ENCODE measurements around the gene REPIN1.

The REPIN1 gene

DNA sequence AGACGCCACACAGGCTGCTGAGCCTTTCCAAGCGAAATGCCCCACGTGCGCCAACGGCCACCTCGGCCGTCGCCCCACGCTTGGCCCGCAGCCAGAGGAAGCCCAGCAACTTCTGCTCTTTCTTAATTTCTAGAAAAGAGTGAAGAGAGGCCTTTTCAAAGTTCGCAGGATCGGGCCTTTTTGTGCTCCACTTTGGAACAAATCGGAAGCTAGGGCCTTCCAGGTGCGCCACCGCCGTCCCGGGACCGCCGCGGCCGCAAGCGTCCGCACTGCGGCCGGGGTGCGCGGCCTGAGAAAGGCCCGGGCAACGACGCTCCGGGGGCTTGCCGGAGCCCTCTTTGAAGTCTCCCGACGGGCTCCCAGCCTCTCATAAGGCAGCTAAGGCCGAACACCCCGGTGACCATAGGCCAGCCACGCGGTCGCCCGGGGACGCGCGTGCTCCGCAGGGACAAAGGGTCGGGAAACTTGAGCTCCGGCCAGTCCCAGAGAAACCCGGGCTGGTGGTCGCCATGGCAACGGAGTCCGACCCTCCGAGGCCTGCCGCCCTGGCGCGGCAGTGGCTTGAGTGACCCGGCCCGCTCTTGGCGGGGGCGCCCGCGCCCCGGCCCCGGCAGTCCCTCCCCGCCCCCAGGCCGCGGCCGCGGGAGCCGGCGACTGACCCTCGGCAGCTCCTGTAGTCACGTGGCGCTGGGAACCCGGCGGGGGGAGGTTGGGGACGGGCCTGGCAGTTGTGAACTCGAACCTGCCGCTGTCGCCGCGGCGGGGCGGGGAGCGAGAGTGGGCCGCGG, at the start of gene REPIN1:
TSS of gene REPIN1 (plus strand) at position 727 of the 788 bp plus-strand sequence. CDS start 890 bp downstream, outside the sequence.
- DNase-seq (ENCODE audit: low read depth in 2 of 2): peak; percentile 68 to 81

DNA sequence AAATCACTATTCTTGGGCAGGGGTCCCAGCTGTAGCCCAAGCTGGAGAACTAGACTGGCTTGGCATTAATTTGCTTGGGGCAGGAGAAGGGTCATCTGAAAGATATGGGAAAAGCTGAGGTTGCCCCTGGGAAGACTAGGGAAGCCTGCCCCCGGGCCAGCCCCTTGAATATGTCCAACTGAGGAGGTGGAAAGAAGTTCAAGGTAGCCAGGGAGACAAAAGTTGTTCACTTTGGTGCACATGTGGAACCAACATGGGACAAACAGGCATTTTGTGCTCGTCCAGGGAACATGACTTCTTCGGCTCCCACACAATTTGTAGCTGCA, 46.9 kb upstream of the REPIN1 start:
- no peak for DNase-seq (ENCODE audit: low read depth in 2 of 2)

DNA sequence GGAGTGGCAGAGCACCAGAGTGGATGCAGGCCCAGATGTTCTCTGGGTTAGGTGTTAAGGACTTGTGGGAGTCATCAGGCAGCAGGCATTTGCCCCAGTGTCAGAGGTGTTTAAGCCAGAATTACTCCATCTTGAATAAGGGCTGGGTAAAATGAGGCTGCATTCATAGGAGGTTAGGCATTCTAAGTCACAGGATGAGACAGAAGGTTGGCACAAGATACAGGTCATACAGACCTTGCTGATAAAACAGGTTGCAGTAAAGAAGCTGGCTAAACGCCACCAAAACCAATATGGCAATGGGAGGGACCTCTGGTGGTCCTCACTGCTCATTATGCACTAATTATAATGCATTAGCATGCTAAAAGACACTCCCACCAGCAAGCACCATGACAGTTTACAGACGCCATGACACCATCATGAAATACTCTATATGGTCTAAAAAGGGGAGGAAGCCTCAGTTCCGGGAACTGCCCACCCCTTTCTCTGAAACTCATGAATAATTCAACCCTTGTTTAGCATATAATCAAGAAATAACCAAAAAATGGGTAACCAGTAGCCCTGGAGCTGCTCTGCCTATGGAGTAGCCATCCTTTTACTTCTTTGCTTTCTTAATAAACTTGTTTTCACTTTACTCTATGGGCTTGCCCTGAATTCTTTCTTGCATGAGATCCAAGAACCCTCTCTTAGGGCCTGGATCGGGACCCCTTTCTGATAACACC, 46.3 kb upstream of the REPIN1 start:
- peak; percentile 27 to 56 for DNase-seq (ENCODE audit: low read depth in 2 of 2)

DNA sequence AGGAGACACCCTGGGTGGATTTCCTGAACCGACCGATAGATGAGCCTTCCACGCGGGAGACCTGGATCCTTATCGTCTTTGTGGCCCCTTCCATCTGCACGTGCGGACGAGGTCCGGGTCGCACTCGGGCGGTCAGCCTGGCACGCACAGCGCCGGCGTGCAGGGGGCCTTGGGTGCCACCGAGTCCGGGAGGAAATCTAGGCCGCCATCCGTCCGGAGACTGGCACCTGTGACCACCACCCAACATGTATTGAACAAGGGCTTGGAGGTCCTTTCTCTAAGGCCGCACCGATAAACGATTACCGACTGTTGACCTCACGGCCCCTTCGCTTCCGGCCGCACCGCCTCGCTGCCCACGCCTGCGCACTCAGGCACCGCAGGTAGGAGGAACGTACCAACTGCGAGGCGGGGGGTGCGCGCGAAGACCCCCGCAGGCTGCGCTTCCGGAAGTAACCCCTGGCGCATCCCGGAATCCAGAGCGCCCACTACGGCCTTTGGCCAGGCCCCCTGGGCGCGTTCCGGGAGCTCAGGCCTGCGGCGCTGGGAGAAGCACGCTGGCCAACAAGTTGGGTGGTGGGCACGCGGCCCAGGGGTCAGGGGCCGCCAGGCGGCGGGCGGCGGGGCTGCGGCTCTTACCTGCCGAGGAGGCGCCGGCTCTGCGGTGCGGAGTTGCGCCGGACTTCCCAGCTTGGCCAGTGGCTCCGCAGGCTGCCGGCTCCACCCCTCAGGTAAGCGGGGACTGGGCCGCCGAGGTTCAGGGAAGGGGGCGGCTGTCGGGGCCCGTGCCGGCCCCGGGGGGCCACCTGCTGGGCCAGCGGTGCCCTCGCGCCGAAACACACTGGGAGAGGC, 45.6 kb upstream of the REPIN1 start, which contains the start of the genes ACTR3C and LRRC61:
TSS of gene ACTR3C (minus strand) at position 713 of the 849 bp plus-strand sequence. CDS start 28,249 bp downstream, outside the sequence.
TSS of gene LRRC61 (plus strand) at position 523 of the 849 bp plus-strand sequence. CDS start 13,507 bp downstream, outside the sequence.
- peak; percentile 33 to 63 for DNase-seq (ENCODE audit: low read depth in 2 of 2)

DNA sequence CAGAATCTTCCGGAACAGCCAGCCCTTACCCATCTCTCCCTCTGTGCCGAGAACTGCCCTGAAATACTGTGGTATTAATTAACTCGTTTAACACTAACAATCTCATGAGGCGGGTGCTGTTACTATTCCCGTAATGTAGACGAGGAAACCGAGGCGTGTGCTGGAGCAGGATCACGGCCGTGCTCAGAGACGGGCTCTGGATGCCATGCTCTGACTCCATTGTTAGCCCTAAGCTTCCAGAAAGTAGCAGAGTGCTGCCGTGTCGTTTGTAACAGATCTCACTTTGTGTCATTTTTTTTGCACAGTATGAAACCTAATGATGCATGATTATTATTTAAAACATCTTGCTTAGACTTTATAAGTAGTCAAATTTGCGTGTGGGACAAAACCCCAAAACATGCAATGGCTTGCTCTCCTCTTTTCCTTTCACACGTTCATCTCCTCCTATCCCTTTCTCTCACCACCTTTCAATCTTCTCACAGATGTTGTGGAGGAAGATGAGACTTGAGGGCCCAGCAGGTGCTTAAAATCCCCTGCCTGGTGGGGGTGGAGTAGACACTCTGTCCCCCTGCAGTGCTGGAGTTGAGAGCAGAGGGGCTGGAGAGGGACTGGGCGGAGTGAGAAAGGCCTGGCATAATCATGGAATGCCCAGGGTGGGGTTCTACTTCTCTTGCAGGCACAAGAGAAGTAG, 44.8 kb upstream of the REPIN1 start:
- DNase-seq (ENCODE audit: low read depth in 2 of 2): no peak

DNA sequence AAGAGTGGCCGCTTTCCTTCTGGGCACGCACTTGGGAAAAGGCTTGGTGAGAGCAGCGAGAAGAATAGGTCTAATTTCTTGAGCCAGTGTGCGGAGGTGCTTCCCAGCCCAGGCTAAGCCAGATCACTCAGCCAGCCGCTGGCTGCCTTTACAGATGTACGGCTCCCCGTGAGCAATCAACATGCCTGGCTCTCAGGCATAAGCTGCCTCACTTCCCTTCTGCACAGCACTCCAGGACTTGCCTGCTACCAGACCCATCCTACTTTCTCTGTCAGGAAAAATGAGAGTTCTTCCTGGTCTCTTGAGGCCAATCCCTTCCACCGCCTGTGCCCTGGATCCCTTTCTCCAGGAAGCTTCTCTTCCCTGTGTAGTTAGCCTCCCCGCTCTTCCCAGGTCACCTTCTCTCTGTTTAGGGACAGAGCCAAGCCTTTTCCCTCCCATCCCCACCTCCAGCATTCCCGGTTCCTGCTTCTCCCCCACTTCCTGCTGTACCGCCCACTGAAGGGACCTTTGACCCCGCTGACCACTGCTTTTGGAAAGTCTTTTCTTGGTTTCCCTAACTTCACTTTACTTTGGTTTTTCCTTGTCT, 44.2 kb upstream of the REPIN1 start:
- DNase-seq (ENCODE audit: low read depth in 2 of 2): no peak

DNA sequence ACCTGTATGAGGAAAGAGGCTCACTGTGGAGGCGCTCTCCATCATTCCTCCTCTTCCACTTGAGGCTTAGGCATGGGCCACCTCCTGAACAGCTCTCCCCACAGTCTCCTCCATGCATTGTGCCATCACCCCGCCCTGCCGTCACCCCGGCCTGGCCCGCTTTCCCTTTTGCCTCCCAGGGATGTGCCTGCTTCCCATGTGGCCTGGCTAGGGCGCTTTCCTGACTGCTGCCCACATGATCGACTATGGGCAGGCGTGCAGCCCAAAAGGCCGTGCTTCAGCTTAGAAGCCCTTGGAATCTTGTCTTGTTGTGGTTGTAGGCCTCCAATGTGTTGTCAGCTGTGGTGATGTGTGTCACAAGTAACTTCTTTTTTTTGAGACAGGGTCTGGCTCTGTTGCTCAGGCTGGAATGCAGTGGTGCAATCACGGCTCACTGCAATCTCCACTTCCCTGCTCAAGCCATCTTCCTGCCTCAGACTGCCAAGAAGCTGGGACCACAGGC, 43.5 kb upstream of the REPIN1 start:
- DNase-seq (ENCODE audit: low read depth in 2 of 2): no peak

DNA sequence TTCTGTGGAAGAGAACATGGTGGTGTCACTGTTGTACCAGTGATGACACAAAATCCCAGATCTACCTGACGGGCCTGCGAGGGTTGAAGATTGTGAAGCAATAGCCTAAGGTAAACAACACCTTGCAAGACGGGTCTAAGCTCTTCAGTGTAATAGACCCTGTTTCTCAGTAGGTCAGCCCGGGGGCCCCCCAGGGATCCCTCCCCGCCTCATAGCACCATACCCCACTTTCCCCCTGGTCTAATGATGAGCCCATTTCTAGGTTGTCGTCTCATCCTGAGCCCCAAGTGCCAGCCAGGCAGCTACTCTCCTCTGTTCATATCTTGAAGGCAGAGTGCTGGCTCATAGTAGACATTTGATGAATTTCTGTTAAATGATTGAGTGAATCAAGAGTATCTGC, 42.7 kb upstream of the REPIN1 start:
- no peak for DNase-seq (ENCODE audit: low read depth in 2 of 2)

DNA sequence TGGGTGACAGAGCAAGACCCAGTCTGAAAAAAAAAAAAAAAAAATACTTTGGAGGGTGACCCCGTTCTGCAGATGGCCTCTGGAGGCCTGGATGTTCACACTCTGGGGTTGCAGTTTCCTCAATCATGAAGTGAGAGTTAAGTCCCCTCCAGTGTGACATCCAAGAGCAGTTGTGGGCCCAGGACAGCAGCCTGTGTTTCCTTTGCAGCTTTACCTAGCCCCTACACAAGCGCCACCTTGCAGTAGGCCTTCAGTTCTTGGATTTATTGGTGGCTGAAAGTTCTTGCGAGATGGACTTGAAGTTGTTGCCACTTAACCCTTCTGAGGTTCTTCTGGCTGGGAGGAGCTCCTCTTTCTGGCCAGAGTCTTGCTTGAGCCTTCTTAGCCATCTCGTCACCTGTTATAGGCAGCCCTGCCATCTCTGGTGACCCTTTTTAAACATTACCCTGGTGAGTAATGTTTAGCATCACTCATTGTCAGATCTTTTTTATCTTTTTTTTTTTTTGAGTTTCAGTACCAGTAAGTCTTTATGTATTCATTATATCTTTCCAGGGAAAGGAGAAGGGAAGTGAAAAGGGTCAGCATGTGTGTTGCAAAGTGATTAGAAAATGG, 41.9 kb upstream of the REPIN1 start:
- no peak for DNase-seq (ENCODE audit: low read depth in 2 of 2)

DNA sequence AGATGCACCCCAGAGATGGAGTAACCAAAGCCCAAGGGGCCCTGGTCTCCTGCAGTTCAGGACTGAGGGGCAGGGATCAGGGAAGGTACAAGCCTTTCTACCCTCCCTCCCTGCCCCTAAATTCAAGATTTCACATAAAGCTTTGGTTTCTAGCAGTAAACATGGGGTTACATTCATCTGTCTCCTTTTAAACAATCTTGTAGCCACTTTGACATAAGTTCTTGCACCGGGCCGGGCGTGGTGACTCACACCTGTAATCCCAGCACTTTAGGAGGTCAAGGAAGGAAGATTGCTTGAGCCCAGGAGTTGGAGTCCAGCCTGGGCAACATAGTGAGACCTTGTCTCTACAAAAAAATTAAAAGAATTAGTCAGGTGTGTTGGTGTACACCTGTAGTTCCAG, 41.3 kb upstream of the REPIN1 start:
- DNase-seq (ENCODE audit: low read depth in 2 of 2): no peak

DNA sequence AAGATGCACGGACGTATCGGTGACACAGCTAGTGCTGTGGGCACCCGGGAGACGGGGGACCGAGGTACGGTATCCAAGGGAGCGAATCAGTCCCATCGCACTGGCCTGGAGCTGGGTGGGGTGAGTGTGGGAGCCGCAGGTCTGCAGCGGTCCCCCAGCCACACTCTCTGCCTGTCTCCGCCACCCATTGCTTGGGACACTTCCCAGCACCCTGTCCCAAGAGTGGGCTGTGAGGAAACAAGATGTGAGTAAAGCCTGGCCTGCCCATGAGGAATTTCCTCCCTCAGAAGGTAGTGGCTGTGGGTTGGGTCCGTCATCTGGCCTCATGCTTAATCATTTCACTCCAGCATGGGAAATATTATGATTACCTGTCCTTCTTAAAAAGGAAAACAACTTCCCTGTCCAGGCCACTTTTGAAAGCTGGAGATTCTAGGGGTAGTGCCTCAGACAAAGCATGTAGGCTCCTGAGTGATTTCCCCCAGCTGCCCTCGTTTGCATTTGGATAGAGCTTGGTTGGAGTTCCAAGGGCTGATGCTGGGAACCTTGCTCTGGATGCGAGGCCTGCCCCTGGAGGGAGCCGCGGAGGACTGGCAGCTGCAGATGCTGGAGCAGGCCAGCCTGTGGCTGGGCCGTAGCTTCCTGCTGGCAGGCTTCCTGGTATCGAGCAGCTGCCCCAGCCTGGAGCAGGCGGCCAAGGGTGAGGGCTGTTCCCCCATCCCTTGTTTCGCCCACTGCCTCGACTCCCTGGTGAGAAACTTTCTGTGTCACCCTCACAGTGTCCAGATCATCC, 39.1 kb upstream of the REPIN1 start:
- DNase-seq (ENCODE audit: low read depth in 2 of 2): no peak

DNA sequence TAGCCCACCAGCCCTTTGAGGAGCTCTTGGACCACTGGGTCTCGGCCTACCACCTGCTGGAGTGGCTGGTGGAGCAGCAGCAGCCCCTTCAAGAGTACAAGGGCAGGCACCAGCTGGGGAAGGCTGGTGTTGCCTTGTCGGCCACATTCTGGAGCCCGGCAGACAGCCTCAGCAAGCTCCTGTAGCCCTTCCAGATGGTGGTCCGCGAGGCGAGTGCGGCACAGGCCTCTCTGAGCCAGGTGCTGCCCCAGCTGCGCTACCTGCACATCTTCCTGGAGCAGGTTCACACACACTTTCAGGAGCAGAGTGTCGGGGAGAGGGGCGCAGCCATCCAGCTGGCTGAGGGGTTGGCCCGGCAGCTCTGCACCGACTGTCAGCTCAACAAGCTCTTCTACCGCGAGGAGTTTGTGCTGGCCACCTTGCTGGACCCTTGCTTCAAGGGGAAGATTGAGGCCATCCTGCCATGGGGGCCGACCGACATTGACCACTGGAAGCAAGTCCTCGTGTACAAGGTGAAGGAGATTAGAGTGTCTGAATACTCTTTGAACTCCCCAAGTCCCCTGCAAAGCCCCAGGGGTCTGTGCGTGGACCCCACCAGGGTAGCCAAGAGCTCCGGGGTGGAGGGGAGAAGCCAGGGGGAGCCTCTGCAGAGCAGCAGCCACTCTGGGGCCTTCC, 38.3 kb upstream of the REPIN1 start:
- DNase-seq (ENCODE audit: low read depth in 2 of 2): no peak

DNA sequence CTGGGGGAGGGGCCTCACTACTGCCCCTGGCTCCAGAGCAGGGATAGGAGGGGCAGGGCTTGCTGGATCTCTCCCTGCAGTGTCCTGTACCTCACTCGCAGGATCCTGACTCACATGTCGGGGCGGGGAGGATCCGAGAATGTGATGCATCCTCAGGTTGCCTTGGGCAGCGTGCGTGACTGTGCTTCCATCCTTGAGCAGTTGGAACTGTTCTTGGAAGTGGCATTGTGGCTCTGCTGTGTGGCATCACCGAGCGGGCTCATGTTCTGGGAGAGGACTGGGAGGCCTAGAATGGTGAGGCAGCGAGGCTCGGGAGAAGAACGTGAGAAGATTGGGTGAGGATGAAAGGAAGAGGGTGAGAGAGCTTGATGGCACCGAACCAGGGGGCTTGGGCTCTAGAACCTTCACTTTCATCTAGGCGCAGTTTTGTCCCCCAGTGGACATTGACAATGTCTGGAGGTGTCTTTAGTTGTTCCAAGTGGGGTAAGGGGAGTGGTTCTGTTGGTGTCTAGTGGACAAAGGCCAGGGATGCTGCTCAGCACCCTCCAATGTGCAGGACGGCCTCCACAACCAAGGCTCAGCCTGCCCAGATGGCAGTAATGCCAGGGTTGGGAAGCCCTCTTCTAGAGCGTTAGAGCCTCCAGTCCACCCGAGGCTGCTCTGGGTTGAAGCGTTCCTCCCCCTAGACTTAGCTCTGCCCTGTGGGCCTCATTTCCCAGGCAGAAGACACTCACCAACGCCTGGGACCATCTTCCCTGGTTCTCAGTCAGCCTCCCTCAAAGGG, 35.6 kb upstream of the REPIN1 start:
- no peak for DNase-seq (ENCODE audit: low read depth in 2 of 2)

DNA sequence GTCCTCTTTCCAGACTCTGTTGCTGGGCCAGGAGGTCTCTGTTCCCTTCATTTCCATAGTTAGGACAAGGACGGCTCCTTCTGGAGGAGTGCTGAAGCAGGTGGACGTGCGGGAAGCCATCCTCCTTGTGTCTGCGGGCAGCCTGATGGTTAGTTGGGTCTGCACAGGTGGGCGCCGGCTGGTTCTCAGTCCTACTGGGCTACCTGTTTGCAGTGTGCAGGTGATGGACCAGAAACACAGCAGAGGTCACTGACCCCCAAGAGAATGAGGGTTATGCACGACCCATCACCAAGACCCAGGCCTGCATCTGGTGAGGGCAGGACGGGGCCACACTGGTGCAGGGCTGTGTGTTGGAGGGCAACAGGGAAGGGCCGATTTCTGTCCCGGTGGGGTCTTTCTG, 35.0 kb upstream of the REPIN1 start:
- DNase-seq (ENCODE audit: low read depth in 2 of 2): no peak

DNA sequence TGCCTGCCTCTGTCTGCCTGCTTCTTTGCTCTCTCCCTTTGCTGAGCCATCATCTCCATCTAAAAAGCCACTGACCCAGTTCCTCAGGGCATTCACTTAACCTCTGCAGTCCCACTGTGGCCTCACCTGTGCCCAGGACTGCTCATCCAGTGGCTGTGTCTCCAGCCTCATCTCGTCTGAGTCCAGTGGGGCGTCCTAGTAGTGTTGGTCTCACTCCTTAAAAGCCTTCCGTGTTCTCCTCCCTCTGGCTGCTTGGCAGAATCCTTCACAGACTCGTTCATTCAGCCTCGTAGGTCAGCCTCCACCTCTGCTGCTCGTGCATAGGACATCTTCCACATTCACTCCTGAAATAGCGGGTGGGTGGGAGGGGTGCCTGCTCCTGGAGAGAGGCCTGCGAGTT, 34.5 kb upstream of the REPIN1 start:
- DNase-seq (ENCODE audit: low read depth in 2 of 2): no peak

DNA sequence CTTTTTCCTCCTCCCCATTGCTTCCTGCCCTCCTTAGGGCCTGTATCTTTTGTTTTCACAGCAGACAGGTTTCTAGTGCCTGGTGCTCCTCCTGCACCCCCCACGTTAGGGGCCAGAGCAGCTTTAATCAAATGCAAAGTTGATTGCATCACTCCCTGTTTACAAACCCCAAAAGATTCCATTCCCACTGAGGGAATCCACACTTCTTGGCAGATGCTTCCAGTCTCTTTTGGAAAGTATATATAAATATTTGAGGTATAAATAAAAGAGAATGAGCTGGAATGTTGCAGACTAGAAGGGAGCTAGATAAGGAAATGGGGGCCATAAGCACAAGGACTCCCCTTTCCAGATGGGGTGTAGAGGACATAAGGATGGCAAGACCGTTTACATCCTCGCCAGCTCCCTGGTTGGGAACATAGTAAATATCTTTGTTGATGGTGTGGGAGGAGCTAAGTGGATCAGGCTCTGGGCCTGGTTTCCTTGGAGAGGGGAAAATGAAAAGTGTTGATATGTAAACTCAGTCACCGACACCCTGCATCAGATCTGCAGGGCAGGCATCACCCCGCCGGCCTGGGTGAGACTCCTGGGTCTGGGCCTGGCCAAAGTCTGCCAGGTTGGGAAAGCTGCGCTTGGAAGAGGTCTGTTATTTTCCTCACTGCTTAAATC, 33.4 kb upstream of the REPIN1 start:
- DNase-seq (ENCODE audit: low read depth in 2 of 2): no peak

DNA sequence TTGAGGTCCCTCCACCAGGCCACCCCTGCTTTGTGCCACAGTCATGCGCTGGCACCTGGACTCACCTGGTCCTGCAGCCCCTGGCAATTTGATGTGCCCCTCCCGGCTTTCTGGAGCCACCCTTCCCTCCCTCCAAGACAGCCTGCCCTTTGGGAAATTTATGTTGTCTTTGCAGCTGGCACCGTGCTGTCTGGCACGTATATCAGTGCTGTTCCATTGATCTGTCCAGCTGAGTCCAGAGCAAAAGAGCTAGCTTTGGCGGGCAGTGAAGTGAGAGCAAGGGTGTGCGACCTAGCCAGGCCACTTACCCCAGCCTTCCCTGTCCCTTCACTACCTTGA, 32.9 kb upstream of the REPIN1 start:
- DNase-seq (ENCODE audit: low read depth in 2 of 2): no peak

DNA sequence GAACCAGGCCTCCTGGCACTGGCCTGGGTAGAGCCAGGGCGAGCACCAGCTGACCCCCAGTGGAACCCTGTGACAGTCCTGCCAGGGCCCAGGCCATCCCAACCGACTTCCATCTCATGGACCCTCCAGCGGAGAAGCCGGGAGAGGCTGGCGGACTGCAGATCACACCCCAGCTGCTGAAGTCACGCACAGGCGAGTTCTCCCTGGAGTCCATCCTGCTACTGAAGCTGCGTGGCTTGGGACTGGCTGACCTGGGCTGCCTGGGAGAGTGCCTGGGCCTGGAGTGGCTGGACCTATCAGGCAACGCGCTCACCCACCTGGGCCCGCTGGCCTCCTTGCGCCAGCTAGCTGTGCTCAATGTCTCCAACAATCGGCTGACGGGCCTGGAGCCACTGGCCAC, 31.9 kb upstream of the REPIN1 start:
- no peak for DNase-seq (ENCODE audit: low read depth in 2 of 2)
